Stimulated activated CD4-positive, alpha-beta T cell treated with anti-CD3 and anti-CD28 coated beads, Interleukin-12 subunit alpha, Interleukin-12 subunit beta, amount 100 ng/mL, for 48 hours (primary cell): ENCODE results near the gene UBXN10.

Source experiments
- DNase-seq, 3 donors: peaks; one replicate each; pipeline ENCODE4 v3.0.0-alpha.2; 2020; ENCODE audit warnings: low read depth in 2 of 3, low spot score in 1 of 3

The UBXN10 gene

DNA sequence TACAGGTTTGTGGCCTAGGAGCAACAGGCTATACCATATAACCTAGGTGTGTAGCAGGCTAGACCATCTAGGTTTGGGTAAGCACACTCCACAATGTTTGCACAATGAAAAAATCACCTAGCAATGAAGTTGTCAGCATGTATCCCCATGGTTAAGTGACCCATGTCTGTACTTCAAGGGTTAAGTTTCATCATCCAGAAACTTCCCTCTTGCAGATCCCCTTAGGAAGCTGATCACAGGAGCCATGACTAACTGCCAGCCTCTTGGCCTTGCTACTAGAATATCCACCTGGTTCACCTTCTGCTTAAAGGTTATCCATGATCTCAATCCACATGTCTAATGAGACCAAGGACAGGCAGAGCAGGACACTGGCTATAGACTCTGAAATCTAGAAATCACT, 3.5 kb upstream of the UBXN10 start:
- DNase-seq = no peak

DNA sequence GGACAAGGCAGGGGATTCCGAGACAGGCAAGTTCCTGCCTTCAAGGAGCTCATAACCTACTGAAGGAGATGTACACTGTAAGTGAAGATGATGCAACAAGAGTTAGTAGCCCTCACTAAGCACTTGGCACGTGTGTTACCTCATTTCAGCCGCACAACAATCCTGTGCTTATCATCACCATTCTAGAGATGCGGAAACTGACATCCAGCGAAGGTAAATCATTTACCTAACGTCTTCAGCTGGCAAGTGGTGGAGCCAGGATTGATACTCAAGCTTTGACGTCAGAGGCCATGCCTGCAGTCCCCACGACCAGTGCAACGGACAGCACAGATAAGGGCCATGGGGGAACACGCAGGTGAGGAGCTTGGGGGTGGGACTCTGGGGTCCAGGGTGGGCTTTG, 2.9 kb upstream of the UBXN10 start:
- DNase-seq = no peak

DNA sequence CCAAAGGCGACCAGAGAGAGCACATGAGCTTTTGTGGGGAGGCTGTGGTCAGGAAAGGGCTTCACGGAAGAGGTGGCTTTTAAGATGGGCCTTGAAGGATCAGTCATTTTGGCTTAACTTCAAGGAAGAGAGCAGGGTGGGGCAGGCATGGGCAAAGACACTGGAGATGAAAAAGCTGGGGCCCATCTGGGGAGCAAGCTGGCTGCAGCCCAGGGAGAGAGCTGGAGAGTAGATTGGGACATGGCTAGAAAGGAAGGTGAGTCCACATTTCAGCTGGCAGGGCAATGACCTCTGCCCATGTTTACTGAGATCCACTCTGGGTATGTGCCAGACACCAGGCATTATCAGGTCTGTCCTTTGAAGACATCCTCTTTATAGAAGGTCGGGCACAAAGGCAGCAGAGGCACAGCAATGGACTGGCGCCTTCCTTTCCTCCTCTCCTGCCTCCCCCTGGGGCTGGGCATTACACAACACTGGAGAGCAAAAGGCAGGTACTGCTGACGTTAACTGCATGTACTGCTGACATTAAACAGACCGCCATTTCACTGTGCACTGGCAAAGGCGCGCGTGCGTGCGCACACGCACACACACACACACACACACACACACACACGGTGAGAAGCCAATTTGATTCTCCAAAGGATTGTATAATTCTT, 2.2 kb upstream of the UBXN10 start:
- DNase-seq = no peak

DNA sequence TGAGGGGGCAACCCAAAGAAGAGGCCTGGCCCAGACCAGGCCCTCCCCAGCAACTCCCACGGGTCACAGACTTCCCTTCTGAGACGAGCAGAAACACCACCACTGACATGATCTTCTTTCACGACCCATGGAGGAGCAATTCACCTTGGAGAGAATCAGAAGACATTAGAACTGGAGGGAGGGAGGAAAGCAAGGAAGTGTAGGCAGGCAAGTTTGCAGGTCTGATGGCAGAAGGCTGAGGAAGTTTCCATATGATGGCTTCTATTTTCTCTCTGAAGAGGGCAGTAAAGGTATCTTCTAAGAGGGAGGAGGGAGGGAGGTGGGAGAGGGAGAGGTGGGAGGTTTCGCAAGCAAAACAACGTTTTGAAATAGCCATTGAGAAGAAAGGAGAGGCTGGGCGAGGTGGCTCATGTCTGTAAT, 1.4 kb upstream of the UBXN10 start:
- no peak for DNase-seq

DNA sequence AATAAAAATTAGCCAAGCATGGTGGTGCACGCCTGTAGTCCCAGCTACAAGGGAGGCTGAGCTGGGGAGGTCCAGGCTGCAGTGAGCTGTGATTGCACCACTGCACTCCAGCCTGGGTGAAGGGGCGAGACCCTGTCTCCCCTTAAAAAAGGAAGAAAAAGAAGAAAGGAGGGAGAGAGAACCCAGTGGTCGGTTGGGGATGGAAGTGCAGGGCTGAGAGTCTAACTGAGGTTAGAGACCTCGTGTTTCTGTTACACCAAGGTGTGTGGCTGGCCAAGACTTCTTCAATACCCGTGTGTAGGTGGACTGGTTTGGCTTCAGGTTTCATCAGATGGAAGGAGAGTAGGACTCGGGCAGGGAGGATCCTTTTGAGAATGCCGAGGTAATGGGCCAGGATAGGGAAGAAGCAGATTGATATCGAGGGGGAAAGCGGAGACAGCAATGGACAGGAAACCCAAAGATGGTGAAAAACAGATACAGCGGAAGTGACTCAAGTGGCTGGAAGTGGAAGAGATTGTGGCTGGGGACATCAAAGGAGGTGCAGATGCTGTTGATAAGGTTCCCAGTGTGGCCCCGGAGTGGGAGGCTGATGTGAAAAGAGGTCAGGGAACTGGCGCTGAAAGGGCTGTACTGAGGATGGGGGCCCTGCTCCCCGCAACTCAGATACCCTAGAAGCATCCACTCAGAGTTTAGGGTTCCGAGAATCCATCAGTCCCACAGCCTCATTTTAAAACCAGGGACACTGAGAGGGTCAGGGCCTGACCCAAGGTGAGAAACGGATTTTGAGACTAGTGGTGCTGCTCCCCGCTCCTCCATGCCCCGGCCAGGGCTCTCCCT, 681 bp upstream of the UBXN10 start:
- peak; percentile 52 to 54 (median 54) for DNase-seq

DNA sequence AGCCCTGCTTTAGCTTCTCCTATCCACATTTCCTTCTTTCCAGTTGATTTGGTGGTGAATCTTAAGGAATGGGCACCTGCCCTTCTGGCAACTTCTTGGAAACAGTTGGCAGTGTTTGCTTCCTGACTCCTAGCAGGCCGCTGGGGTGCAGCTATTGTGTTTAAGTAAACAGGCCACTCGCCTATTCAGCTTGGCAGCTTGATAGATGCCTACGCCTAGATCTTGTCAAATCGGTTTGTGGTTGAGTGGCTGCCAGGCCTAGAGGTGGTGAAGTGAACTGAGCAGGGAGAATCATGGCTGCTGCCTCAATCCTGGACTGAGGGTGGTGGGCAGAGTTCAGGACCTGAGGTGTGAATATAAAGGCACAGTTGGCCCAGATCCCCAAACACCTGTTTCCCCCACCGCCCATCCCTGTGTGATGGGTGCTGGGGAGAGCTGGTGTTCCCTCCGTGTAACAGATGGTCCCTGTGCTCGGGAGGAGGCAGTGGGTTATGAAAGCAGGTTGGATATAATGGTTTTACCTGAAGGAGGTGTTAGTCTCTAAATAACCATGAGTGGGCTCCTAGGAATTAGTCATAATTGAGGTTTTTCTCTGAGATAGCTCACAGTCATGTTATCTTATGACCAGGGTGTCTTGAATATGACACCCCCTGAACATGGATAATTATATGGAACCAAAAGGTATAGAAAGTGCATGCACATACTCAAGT, 1.4 kb downstream of the UBXN10 start:
- DNase-seq = peak in 2 of 3 donors; percentile 17 to 46

DNA sequence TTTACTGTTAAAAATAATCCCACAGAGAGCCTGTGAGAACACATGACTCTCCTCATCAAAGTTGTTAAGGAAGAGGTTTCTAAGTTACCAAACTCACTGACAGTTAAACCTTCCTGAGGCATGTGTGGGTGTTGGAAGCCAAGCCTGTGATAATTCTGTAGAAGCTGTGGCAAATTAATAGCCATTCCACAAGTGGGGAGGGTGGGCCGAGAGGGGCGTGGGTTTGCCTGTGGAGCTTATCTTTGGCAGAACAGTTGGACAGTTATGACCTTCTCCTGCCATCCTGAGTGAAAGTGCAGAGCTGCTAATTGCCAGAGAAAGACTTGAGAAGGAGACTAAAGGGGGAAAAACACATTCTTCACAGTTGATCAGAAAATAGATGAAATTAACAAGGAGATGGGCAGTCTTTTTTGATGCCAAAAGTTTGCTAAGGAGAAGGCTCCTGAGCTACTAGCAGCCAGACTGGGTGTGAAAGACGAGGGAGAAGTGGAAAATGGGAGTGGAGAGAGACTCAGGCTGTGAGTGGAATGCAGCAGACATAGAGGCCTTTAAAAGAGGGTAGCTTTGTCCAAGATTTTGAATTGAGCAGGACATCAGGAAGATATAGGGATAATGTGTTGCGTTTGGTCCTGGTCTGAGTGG, 2.0 kb downstream of the UBXN10 start:
- DNase-seq = no peak

DNA sequence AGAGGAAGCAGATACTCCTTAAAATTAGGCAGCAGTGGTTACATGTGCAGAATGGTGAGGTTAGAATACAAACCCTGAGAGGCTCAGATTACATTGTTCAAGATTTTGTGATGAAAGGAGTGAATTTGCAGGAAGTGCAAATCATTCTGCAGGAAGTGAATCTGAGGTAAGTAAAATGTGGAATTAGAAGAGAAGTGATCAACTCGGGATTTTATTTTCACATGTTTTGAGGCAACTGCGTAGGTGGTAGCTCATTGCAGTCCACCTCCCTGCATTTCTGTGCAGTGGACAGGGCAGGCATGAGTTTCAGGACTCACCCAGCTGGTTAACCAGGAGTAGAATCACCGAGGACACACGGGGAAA, 2.5 kb downstream of the UBXN10 start:
- no peak for DNase-seq

DNA sequence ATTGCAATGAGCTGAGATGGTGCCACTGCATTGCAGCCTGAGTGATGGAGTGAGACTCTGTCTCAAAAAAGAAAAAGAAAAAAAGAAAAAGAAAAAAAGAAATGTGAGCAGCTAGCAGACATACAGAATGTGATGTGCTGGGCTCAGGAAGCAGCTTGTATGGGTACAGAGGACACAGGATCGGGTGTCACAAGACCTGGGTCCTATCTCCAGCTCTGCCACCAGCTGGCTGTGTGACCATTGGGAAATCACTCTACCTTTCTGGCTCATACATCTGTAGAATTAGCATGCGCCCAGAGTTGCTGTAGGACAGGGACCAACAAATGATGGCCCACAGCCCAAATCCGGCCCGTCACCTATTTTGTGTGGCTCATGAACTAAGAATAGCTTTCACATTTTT, 3.8 kb downstream of the UBXN10 start:
- DNase-seq = no peak

DNA sequence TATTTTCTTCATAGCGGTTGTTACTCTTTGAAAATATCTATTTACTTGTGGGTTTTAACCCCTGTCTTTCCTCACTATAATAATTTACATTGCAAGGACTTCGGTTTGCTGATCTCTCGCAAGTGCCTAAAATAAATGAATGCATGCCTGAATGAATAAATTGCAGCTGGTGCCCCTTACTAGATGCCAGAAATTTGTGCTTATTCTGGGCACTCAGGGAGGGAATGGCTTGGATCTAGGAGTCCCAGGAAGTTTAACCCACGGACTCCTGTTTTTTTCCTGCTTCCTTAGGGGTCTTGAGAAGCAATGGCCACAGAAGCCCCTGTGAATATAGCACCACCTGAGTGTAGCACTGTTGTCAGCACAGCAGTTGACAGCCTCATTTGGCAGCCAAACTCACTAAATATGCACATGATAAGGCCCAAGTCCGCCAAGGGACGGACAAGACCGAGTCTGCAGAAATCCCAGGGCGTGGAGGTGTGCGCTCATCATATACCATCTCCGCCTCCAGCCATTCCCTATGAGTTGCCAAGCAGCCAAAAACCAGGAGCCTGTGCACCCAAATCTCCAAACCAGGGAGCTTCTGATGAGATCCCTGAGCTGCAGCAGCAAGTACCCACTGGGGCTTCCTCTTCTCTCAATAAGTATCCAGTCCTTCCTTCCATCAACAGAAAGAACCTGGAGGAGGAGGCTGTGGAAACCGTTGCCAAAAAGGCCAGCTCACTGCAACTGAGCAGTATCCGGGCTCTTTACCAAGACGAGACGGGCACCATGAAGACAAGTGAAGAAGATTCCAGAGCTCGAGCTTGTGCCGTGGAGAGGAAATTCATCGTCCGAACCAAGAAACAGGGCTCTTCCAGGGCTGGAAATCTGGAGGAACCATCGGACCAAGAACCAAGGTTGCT, 4.6 kb downstream of the UBXN10 start:
- DNase-seq = no peak

DNA sequence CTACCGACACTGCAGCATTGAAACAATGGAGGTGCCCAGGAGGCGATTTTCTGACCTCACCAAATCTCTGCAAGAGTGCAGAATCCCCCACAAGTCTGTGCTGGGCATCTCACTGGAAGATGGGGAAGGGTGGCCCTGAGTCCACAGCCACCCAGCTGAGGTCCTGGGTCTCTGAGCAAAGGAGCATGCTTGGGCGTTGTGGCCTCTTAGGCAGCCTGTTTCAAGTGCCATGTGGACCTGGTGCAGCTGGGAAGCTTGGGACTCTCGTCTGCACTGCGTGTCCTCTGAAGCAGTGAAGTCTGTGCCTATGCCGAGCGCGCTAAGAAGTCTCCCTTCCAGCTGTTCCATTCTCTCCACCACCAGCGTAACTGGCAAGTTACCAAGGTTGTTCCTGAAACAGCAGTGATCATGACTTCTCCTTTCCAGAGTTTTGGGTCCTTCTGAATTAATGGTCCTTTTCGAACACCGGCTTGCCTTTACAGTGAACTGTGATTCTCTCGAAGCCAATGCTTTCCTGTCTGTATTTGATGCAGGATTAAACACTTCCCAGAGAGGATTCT, 5.5 kb downstream of the UBXN10 start:
- no peak for DNase-seq

DNA sequence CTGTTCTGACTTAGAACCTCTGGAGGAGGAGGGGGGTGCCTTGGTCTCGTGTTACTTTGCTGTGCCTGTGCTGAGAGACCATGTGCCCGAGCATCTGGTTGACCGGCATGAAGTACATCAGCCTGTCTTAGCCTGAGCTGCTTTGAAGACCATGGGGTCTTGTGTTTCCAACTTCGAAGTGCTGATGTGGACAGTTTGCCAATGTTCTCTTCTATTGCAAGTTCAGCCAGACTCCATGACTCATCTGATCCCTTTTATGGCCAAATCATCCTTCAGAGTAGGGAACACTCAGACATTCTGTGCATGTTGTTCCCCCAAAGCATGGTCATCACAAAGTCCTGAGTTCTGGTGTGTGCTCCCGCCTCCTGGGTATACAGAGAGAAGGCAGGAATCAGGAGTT, 6.5 kb downstream of the UBXN10 start:
- no peak for DNase-seq

DNA sequence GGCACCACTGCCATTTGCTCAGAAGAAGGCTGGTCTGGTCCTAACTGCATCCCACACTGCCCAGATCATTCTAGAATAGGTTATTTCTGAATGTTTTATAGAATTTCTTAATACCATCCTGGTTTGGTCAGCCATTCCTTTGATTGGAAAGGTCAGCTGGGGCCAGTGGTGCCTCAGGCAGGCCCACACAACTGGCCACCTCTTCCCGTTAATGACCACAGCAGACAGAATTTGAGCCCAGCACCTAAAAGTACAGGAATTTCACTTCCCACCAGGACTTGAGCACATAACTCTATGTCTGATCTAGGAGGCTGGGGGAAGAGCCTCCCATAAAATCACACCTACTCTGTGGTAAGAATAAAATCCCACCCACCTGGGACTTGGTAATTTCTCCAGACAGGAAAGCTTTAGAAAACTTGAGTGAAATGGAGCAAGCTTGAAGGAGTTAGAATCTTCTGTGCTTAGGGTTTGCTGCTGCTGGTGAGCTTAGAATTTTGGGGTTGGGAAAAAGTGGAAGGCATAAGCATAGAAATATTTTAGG, 7.0 kb downstream of the UBXN10 start:
- DNase-seq = no peak

DNA sequence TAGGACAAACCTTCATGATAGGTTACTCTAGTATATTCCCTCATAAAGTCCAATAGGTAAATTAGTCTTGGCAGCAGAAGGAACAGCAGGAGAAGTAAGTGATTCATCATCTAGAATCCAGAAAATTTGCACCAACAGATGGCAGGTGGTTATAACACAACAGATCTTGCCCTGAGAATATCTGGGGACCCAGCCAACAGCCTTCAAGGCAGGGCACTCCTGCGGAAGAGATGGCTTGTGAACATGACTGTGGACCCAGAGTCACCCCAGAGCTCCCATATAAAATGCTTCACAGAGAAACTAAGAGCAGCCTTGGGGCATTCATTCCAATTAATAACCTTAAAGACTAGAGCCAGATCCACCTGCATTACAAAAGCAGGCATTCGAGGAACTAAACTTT, 8.3 kb downstream of the UBXN10 start:
- no peak for DNase-seq

DNA sequence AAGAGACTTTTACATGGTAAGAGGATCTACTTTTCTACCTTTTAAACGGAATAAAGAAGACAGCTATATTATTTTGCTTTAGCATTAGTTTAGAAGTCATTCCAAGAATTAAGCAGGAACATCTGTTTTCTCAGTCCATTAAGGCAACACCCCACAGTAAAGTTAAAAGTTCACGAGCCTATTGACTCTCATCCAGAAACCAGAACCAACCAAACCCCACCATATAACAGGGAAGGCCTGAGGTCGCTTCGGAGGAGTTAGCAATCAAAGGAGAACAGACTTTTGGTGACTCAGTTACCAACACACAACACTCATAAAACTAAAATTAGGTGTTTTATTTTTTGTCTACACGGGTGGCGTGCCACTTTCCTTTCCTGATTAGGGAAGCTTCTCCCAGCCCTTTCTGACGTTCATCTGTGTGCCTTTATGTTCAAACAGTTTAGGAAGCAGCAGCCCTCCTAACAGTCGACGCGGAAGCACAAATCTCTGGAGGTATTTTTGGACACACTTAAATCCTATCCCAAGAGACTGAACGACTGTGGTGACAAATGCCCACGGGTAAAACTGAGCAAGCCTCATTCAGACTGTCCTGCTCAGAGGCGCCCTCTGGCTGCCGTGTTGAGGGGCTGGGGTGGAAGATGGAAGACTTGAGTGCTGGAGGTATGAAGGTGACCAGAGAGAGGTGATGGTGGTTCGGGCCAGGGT, 9.0 kb downstream of the UBXN10 start:
- DNase-seq = peak; percentile 52 to 73 (median 65)

DNA sequence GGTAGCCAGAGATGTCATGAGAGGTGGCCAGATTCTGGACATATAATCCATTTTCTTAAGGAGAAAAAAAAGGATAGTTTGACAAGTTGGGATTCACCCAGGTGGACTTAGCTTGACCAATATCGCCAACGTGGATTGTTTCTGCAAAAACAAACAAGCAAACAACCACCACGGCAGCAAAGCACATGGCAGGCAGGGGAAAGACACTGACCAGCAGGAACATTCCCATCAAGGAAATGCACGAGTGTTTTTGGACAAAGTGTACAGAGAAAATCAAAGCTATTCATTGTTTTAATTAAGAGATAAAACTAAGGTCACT, 9.5 kb downstream of the UBXN10 start:
- DNase-seq = no peak

DNA sequence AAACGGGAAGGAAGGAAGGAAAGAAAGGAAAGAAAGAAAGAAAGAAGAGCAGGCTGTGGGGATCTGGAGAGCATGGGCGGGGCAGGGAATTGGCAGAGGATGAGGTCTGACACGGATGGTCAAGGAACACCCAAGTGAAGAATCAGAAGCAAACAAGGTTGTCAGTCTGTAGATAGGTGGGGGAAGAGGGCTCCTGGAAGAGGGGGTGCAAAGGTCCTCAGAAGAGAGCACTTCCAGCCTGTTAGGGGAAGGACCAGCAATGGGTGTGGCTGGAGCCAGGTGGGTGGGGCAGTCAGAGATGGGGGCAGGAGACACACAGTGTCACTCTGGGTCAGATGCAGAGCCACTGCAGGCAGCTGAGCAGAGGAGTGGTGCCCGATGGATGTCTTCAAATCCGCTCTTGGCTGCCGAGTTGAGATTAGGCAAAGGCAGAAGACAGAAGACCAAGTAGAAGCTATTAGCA, 11.5 kb downstream of the UBXN10 start:
- no peak for DNase-seq

DNA sequence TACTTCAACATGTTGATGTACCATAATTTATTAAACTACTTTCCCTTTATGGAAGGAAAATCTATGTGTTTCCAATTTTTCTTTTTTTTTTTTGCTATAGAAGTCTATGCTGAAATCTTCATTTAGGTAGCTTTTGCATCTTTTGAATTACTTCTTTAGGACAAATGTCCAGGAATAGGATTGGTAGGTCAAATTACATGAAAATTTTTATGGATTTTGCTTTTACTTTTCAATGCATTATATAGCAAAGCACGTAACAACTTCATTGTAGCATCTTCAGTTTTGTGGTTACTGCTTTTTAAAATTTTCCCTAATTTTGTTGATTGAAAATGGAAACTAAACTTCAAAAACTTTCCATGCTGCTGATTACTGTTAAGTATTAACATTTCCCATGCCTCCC, 12.4 kb downstream of the UBXN10 start:
- DNase-seq = no peak

DNA sequence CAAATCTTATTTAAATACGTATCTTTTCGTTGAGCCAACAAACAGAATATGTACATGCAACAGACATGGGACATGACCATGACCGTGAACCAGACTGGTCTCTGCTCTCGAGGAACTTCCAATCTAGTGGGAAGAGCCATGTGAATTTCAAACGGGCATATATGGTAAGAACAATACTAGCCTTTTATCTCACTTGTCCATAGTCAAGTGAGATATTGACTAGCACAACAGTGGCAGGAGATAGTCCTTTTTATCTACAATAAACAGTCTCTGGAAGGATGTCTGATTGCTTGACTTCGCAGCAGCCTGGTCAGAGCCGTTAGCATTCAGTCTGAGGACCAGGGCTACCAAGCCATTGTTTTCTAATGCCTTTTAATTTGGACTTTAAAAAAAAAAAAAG, 13.0 kb downstream of the UBXN10 start:
- DNase-seq = no peak

DNA sequence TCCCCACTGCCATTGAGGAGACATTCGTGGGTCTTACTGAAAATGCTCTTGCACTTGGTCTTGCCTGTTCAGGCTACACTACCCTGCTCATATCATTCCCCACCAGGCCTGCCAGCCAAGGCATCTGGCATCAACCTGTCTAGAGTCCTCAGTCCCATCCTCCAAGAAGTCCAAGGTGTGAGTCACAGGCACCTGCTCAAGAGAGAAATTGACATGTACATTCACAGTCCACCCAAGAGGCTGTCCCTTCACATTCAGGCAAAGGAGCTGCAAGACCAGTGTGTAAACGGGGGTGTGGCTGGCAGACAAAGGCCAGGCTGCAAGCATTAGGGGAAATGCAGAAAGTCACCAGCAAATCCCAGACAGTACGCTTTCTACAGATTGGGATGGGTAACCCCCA, 13.5 kb downstream of the UBXN10 start:
- no peak for DNase-seq
